ENCODE results near the gene PRDX5.

PRDX5 gene

GRCh38 chr11:64317325-64317960 lies 478 bp upstream of the PRDX5 start, which contains the start of gene TRMT112:
Gene TRMT112 (minus strand): TSS chr11:64317559. CDS start chr11:64317526, 33 bp downstream.
- TF ChIP-seq, protein P1, sequence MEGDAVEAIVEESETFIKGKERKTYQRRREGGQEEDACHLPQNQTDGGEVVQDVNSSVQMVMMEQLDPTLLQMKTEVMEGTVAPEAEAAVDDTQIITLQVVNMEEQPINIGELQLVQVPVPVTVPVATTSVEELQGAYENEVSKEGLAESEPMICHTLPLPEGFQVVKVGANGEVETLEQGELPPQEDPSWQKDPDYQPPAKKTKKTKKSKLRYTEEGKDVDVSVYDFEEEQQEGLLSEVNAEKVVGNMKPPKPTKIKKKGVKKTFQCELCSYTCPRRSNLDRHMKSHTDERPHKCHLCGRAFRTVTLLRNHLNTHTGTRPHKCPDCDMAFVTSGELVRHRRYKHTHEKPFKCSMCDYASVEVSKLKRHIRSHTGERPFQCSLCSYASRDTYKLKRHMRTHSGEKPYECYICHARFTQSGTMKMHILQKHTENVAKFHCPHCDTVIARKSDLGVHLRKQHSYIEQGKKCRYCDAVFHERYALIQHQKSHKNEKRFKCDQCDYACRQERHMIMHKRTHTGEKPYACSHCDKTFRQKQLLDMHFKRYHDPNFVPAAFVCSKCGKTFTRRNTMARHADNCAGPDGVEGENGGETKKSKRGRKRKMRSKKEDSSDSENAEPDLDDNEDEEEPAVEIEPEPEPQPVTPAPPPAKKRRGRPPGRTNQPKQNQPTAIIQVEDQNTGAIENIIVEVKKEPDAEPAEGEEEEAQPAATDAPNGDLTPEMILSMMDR (IDR thresholded peaks at IDR 0.05; ENCODE audit: low read length, missing control alignments) = no peak
- DNase-seq (ENCODE audit: low read depth) = peak; percentile 98
- H3K4me3 ChIP-seq (replicated peaks; ENCODE audit: low read depth, low read length) = peak within 1 kb of the TSS; percentile 69

DNA sequence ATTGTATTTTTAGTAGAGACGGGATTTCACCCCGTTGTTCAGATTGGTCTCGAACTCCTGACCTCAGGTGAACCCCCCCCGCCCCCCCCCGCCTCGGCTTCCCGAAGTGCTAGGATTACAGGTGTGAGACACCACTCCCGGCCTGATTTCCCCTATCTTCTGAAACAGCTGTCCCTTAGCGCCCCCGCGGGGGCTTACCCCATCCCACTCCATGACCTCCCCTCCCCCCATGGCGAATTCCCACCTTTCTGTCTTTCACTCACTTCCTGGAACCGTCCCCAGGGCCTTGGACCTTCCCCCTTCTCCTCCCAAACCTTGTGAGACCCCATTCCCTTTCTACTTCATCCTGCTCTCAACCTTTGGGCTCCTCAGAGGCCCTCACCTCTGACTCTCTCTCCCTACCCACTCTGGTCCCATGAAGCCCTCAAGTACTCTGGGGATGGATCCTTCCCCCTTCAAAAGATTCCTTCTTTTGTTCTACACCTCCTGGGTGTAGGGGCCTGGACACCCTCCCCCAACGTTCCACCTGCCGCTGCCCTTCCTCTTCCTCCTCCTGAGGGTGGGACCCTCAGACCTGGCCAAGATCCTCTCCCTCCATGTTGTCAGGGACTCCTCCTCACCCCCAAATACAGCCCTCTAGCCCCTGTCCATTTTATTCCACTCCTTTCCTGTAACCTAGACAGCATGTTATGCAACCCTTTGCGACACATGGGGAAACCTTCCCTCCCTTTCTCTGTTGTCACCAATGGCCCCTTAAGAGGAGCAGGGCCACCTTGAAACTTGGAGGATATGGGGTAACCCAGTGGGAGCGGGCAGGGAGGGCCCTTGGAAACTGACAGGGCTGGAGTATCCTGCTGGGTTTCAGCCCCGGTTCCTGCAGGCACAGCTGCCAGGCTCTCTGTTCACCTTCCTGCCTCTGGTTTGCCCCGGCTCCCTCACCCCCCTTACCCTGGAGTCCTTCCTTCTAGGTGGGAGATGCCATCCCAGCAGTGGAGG lies 1.1 kb downstream of the PRDX5 start:
- DNase-seq (ENCODE audit: low read depth) = no peak
- TF ChIP-seq, protein P1 (IDR thresholded peaks at IDR 0.05; ENCODE audit: low read length, missing control alignments) = no peak
- H3K4me3 ChIP-seq (replicated peaks; ENCODE audit: low read depth, low read length) = peak overlapping the region; percentile 69

DNA sequence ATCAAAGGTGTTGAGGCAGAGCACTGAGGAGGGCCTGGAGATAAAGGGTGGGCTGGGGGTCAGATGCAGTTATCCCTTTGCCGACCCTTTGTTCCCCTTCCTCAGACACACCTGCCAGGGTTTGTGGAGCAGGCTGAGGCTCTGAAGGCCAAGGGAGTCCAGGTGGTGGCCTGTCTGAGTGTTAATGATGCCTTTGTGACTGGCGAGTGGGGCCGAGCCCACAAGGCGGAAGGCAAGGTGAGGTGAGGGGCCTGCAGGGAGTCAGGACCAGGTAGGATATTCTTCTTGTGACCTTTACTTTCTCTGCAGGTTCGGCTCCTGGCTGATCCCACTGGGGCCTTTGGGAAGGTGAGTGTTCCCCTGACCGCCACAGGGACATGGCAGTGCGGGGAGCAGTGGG lies 2.6 kb downstream of the PRDX5 start:
- H3K4me3 ChIP-seq (replicated peaks; ENCODE audit: low read depth, low read length) = no peak overlapping the region
- TF ChIP-seq, protein P1 (IDR thresholded peaks at IDR 0.05; ENCODE audit: low read length, missing control alignments) = no peak
- DNase-seq (ENCODE audit: low read depth) = no peak

DNA sequence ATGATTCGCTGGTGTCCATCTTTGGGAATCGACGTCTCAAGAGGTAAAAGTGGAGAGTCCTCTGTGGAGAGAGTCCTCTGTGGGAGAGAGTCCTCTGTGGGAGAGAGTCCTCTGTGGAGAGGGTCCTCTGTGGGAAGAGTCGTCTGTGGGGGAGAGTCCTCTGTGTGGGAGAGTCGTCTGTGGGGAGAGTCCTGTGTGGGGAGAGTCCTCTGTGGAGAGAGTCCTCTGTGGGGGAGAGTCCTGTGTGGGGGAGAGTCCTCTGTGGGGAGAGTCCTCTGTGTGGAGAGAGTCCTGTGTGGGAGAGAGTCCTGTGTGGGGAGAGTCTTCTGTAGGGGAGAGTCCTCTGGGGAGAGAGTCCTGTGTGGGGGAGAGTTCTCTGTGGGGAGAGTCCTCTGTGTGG lies 3.1 kb downstream of the PRDX5 start:
- TF ChIP-seq, protein P1 (IDR thresholded peaks at IDR 0.05; ENCODE audit: low read length, missing control alignments) = no peak
- DNase-seq (ENCODE audit: low read depth) = no peak
- no peak overlapping the region for H3K4me3 ChIP-seq (replicated peaks; ENCODE audit: low read depth, low read length)

- no peak for DNase-seq (ENCODE audit: low read depth)
- TF ChIP-seq, protein P1 (IDR thresholded peaks at IDR 0.05; ENCODE audit: low read length, missing control alignments) = no peak
These were observed 3.6 kb downstream of the PRDX5 start for GRCh38 chr11:64321533-64321932.

DNA sequence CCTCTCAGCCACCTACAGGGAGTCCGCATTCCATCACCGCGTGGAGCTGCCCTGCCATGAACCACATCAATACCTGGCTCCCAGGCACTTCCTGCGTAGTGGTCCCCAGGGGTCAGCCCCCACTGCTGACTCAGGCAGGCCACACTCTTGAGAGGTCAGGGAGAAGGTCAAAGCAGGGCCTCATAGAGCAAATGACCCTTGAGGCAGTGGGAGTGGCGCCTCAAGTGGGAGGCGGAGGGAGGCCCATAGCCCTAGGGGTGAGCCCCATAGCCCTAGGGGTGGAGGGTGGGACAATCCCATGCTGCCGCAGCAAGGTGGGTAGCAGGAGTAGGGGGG lies 5.0 kb downstream of the PRDX5 start:
- H3K4me3 ChIP-seq (replicated peaks; ENCODE audit: low read depth, low read length) = no peak overlapping the region
- TF ChIP-seq, protein P1 (IDR thresholded peaks at IDR 0.05; ENCODE audit: low read length, missing control alignments) = no peak
- no peak for DNase-seq (ENCODE audit: low read depth)

More at GRCh38 chr11:64321533-64321932, 3.6 kb downstream of the PRDX5 start:
- no peak overlapping the region for H3K4me3 ChIP-seq (replicated peaks; ENCODE audit: low read depth, low read length)

All from fibroblast of pulmonary artery (primary cell).